ENCODE measurements around the gene MRPL27. TPM values are rescaled to one million over a fixed set of nuclear protein-coding genes. Genes with fewer than 3 reads are reported as not detected.

Gene MRPL27
- total RNA-seq, 2 experiments from 2014 or later = 68.8 to 80.2 TPM

DNA sequence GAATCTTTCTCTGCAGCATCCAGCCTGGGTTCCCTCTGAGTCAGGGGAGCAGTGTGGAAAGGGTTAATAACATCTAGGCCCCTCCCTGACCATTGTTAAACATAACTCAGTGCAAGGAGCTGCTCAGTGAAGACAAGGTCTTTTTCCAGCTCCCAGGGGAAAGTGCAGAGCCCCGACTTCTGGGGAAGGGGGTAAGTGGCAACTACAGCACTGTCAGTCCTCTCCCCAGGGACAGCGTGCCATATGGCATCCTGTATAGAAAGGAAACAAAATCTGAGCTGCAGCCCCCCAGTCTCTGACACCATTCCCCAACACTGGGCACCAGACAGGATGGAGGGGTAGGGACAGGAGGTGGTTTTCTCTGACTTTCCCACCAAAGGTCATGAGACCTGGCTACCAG is 7.8 kb downstream of the MRPL27 start:
- H3K4me3 ChIP-seq (ENCODE audit: low read depth, low read length, poor library complexity, severe bottlenecking) = no peak overlapping the region
- no peaks in the 10 kb centered on the region for H3K9me3 ChIP-seq (ENCODE audit: low read length)
- no TSS peak for BruUV-seq (replicated peaks)
- no peak overlapping the region for H3K27ac ChIP-seq (ENCODE audit: low read depth, low read length, poor library complexity, severe bottlenecking)
- ChIA-PET POLR2A (interaction anchor here (0.9 kb wide), 1 partner anchor 9 kb away, joined by 3 read pairs; no protein-coding TSS in a partner anchor), CTCF (ENCODE audit: unreplicated experiment) (interaction anchor here (0.5 kb wide), 1 partner anchor 21 kb away, joined by 3 read pairs; no protein-coding TSS in a partner anchor)
- no peak overlapping the region for H2AFZ ChIP-seq (ENCODE audit: low read length)
- DNase-seq (ENCODE audit: low spot score) = no peak
- no peaks in the 10 kb centered on the region for H3K9me2 ChIP-seq (ENCODE audit: insufficient read depth, low read length)
- intact Hi-C loops (cut with micrococcal nuclease; ENCODE audit: unreplicated experiment) = no loop called here
- no peaks in the 10 kb centered on the region for H4K20me1 ChIP-seq (ENCODE audit: insufficient read depth, low read length)
- TF ChIP-seq CTCF (conservative IDR thresholded peaks at IDR 0.05; ENCODE audit: low read length) = no peak
- TF ChIP-seq EZH2phosphoT487 (IDR thresholded peaks at IDR 0.05; ENCODE audit: borderline replicate concordance, low read depth, low read length) = no peak
- peaks cover 4% of the 10 kb centered on the region for H3K4me1 ChIP-seq (ENCODE audit: insufficient read depth, low read length, poor library complexity, severe bottlenecking)
- no peak overlapping the region for H3K4me2 ChIP-seq (ENCODE audit: low read length)
- no peaks in the 10 kb centered on the region for H3K79me2 ChIP-seq (ENCODE audit: insufficient read depth, low read depth, low read length)
- peaks cover 53% of the 10 kb centered on the region for H3K36me3 ChIP-seq (ENCODE audit: insufficient read depth, low read length)

DNA sequence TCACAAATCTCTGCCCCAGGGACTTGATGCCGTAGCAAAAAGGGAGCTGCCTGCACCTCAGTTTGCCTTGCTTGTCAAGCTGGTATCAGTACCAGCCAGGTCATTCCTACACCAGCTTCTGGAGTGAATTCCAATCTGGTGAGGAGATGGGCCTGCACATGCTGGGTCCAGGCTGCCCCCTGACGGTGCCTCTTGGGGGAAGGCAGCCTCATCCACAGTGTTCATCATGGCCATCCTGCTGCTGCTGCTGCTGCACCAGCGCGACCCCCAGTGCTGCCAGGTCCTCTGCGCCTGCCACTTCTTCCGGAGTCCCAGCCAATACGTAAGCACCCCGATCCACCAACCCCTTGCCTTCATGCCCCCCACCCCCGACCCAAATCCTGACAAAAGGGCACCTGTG is 8.3 kb downstream of the MRPL27 start:
- intact Hi-C loops (cut with micrococcal nuclease; ENCODE audit: unreplicated experiment) = no loop called here
- no peak for DNase-seq (ENCODE audit: low spot score)
- ChIA-PET CTCF (ENCODE audit: unreplicated experiment) (no interaction called here), POLR2A (no interaction called here)
- Histone ChIP-seq H3K79me2 (ENCODE audit: insufficient read depth, low read depth, low read length) (no peaks in the 10 kb centered on the region), H3K4me3 (ENCODE audit: low read depth, low read length, poor library complexity, severe bottlenecking) (no peak overlapping the region), H3K27ac (ENCODE audit: low read depth, low read length, poor library complexity, severe bottlenecking) (no peak overlapping the region), H3K4me2 (ENCODE audit: low read length) (no peak overlapping the region), H3K4me1 (ENCODE audit: insufficient read depth, low read length, poor library complexity, severe bottlenecking) (peaks cover 4% of the 10 kb centered on the region), H3K36me3 (ENCODE audit: insufficient read depth, low read length) (peaks cover 50% of the 10 kb centered on the region), H3K9me3 (ENCODE audit: low read length) (no peaks in the 10 kb centered on the region), H2AFZ (ENCODE audit: low read length) (no peak overlapping the region), H3K9me2 (ENCODE audit: insufficient read depth, low read length) (no peaks in the 10 kb centered on the region), H4K20me1 (ENCODE audit: insufficient read depth, low read length) (no peaks in the 10 kb centered on the region)
- no TSS peak for BruUV-seq (replicated peaks)
- TF ChIP-seq CTCF (conservative IDR thresholded peaks at IDR 0.05; ENCODE audit: low read length) (no peak), EZH2phosphoT487 (IDR thresholded peaks at IDR 0.05; ENCODE audit: borderline replicate concordance, low read depth, low read length) (no peak)

- Histone ChIP-seq H3K9me2 (ENCODE audit: insufficient read depth, low read length) (no peaks in the 10 kb centered on the region), H4K20me1 (ENCODE audit: insufficient read depth, low read length) (no peaks in the 10 kb centered on the region), H3K36me3 (ENCODE audit: insufficient read depth, low read length) (peaks cover 50% of the 10 kb centered on the region), H3K4me1 (ENCODE audit: insufficient read depth, low read length, poor library complexity, severe bottlenecking) (peaks cover 4% of the 10 kb centered on the region), H3K4me2 (ENCODE audit: low read length) (no peak overlapping the region), H3K9me3 (ENCODE audit: low read length) (no peaks in the 10 kb centered on the region), H3K79me2 (ENCODE audit: insufficient read depth, low read depth, low read length) (no peaks in the 10 kb centered on the region), H3K27ac (ENCODE audit: low read depth, low read length, poor library complexity, severe bottlenecking) (no peak overlapping the region), H2AFZ (ENCODE audit: low read length) (no peak overlapping the region), H3K4me3 (ENCODE audit: low read depth, low read length, poor library complexity, severe bottlenecking) (no peak overlapping the region)
- intact Hi-C loops (cut with micrococcal nuclease; ENCODE audit: unreplicated experiment) = no loop called here
- TF ChIP-seq EZH2phosphoT487 (IDR thresholded peaks at IDR 0.05; ENCODE audit: borderline replicate concordance, low read depth, low read length) (no peak), CTCF (conservative IDR thresholded peaks at IDR 0.05; ENCODE audit: low read length) (no peak)
- POLR2A ChIA-PET = no interaction called here
- no peak for DNase-seq (ENCODE audit: low spot score)
- CTCF ChIA-PET (ENCODE audit: unreplicated experiment) = no interaction called here
- no TSS peak for BruUV-seq (replicated peaks)
Measured at GRCh38 chr17:50364061-50364458, 8.9 kb downstream of the MRPL27 start.

Measured in OCI-LY7 (cell line).